HepG2 (cell line): Measurements from ENCODE around the gene TOR1A. TPM values are rescaled to one million over a fixed set of nuclear protein-coding genes. Genes with fewer than 3 reads are reported as not detected.
"Not testable (repeated sequence)": the region's sequence is repeated elsewhere in the genome, so short reads cannot be mapped to it uniquely, and the experiment has no call there.

Experiments used
- ATAC-seq: fragments of 200-7000 bp; cut with Tn5 transposase; 3 replicates; pipeline ENCODE4 v1.9.1; 2020; ENCODE audit warnings: mild to moderate bottlenecking, moderate library complexity
- BruUV-seq: library from RNA; stranded (reverse); fragments of 400-500 nt; replicated peaks from 2 replicates; lab custom pipeline; 2021; lab: Mats Ljungman, UMichigan
- CTCF ChIA-PET: fragments of 300-600 bp; formaldehyde crosslinking; extraction: SDS; loops from one replicate; lab custom pipeline; 2021; ENCODE audit warnings: low total read pairs, inconsistent platforms, low intra/inter-chr PET ratio; lab: Yijun Ruan, JAX
- POLR2A ChIA-PET: fragments of 350-600 bp; sonication (Branson Sonifier 250); formaldehyde crosslinking; loops from one replicate; lab custom pipeline; 2020; ENCODE audit warnings: antibody characterized with exemption, inconsistent platforms; lab: Yijun Ruan, JAX
- DNase-seq: peaks from one replicate; pipeline ENCODE4 v3.0.0-alpha.2; 2015; ENCODE audit warnings: low spot score
- FAIRE-seq: peaks from 3 replicates; lab custom pipeline; 2011; peaks lifted over from hg19 to GRCh38; lab: Jason Lieb, UNC
- H2AFZ ChIP-seq: one replicate; pipeline ENCODE4 v1.6.1; 2011; ENCODE audit warnings: low read length, inconsistent platforms
- H3K27ac ChIP-seq: fragments of 300-600 bp; 3 replicates; pipeline ENCODE4 v1.8.0; 2011; ENCODE audit warnings: mixed run types, mild to moderate bottlenecking, mixed read lengths, low read length, inconsistent platforms; ENCODE audit not compliant: insufficient read depth; ENCODE audit errors: extremely low read length
- H3K27me3 ChIP-seq, 2 experiments: fragments of 200-600 bp in 1 of 2; 2 replicates in 1 of 2; 3 replicates in 1 of 2; pipeline versions ENCODE4 v1.6.0 to v1.8.0; 2011; ENCODE audit warnings: low read length in 2 of 2, mild to moderate bottlenecking in 2 of 2, moderate library complexity in 2 of 2, inconsistent platforms in 1 of 2; ENCODE audit not compliant: insufficient read depth in 2 of 2, control insufficient read depth in 1 of 2
- H3K36me3 ChIP-seq, 2 experiments: fragments of 200-600 bp in 1 of 2; replicated peaks in 1 of 2; 2 replicates in 1 of 2; 3 replicates in 1 of 2; pipeline versions ENCODE4 v1.5.1 to v1.8.0; 2011; ENCODE audit warnings: low read length in 2 of 2, inconsistent platforms in 1 of 2; ENCODE audit not compliant: insufficient read depth in 2 of 2, control insufficient read depth in 1 of 2
- H3K4me1 ChIP-seq: 2 replicates; pipeline ENCODE4 v1.5.1; 2012; ENCODE audit warnings: low read length, inconsistent platforms; ENCODE audit not compliant: insufficient read depth
- H3K4me2 ChIP-seq: 2 replicates; pipeline ENCODE4 v1.6.0; 2011; ENCODE audit warnings: low read depth, low read length, inconsistent platforms
- H3K4me3 ChIP-seq, 3 experiments: fragments of 200-600 bp in 1 of 3; sonication (generic), shearing (Covaris generic) in 1 of 3; replicated peaks in 1 of 3; 2 replicates each; pipeline ENCODE4 v1.5.1; 2011 to 2016; ENCODE audit warnings: low read length in 3 of 3, inconsistent platforms in 2 of 3, low read depth in 2 of 3, mild to moderate bottlenecking in 2 of 3, control low read depth in 1 of 3, mixed read lengths in 1 of 3; ENCODE audit not compliant: insufficient read depth in 1 of 3
- H3K79me2 ChIP-seq: one replicate; pipeline ENCODE4 v1.6.1; 2011; ENCODE audit warnings: low read length, inconsistent platforms; ENCODE audit not compliant: insufficient read depth
- H3K9ac ChIP-seq: 2 replicates; pipeline ENCODE4 v1.6.0; 2011; ENCODE audit warnings: mild to moderate bottlenecking, low read depth, low read length, inconsistent platforms; ENCODE audit not compliant: insufficient read depth
- H3K9me3 ChIP-seq: 2 replicates; pipeline ENCODE4 v1.5.1; 2012; ENCODE audit warnings: mild to moderate bottlenecking, low read length
- H4K20me1 ChIP-seq: 2 replicates; pipeline ENCODE4 v1.6.0; 2011; ENCODE audit warnings: inconsistent platforms, mild to moderate bottlenecking, low read length, moderate library complexity; ENCODE audit not compliant: insufficient read depth
- MYNN ChIP-seq: sonication (generic); formaldehyde crosslinking; IDR thresholded peaks from 2 replicates; pipeline ENCODE4 v1.4.0; 2020; ENCODE audit warnings: mild to moderate bottlenecking, low read depth, missing genetic modification reagents
- ZFP82 ChIP-seq: sonication (generic); formaldehyde crosslinking; IDR thresholded peaks from 2 replicates; pipeline ENCODE4 v1.5.1; 2020; ENCODE audit warnings: mild to moderate bottlenecking, missing genetic modification reagents, borderline replicate concordance
- ZNF224 ChIP-seq: sonication (generic); formaldehyde crosslinking; IDR thresholded peaks from 2 replicates; pipeline ENCODE4 v1.5.0; 2020; ENCODE audit warnings: mild to moderate bottlenecking, missing genetic modification reagents
- ZNF629 ChIP-seq: sonication (generic); formaldehyde crosslinking; conservative IDR thresholded peaks from 2 replicates; pipeline ENCODE4 v1.5.0; 2020; ENCODE audit warnings: missing genetic modification reagents
- ZNF678 ChIP-seq: sonication (generic); formaldehyde crosslinking; IDR thresholded peaks from 2 replicates; pipeline ENCODE4 v1.4.0; 2020; ENCODE audit warnings: mild to moderate bottlenecking, missing genetic modification reagents
- WGBS: methylation state at CpG from one replicate; pipeline ENCODE4 v1.1.6; 2017; ENCODE audit warnings: low lambda C conversion rate; 5-methylcytosine and 5-hydroxymethylcytosine counted together
- in situ Hi-C: cut with HindIII; loops from 2 replicates; pipeline ENCODE4 v1.10.0; 2017; ENCODE audit warnings: low pct_unique_long_range_greater_than_20kb; ENCODE audit not compliant: extremely low pct_ligation_motif_present
- intact Hi-C: fragments of 100-400 bp; cut with micrococcal nuclease; formaldehyde crosslinking; loops from one replicate; pipeline ENCODE4 v1.10.0; 2022; ENCODE audit not compliant: unreplicated experiment
- polyA plus RNA-seq, 8 experiments: library from polyadenylated mRNA; depleted of rRNA in 3 of 8; stranded (reverse) in 7 of 8; unstranded in 1 of 8; fragments of >200 nt; fragmentation: Illumina TruSeq in 4 of 8; extraction: Trizol in 4 of 8; gene quantifications; 2 replicates each; pipeline versions ENCODE4 v1.2.1 to v1.2.3, GENCODE V29; 2011 to 2016; ENCODE audit warnings: low read depth in 4 of 8, missing spikeins in 1 of 8, mixed read lengths in 1 of 8; ENCODE audit not compliant: insufficient read depth in 1 of 8
- total RNA-seq, 5 experiments: library from RNA; depleted of rRNA; stranded (reverse); fragments of >200 nt; fragmentation: Illumina TruSeq; extraction: Trizol; gene quantifications; 2 replicates each; pipeline ENCODE4 v1.2.3, GENCODE V29; 2016; ENCODE audit warnings: low read depth in 1 of 5
- TF ChIP-seq, protein P1 (sequence below): sonication (generic); formaldehyde crosslinking; IDR thresholded peaks from 2 replicates; pipeline ENCODE4 v1.5.0; 2020; ENCODE audit warnings: mild to moderate bottlenecking, missing genetic modification reagents, borderline replicate concordance
- TF ChIP-seq, protein P2 (sequence below): sonication (generic); formaldehyde crosslinking; IDR thresholded peaks from 2 replicates; pipeline ENCODE4 v1.9.0; 2021; ENCODE audit warnings: missing genetic modification reagents, borderline replicate concordance
- TF ChIP-seq, protein P3 (sequence below): sonication (generic); formaldehyde crosslinking; IDR thresholded peaks from 2 replicates; pipeline ENCODE4 v1.4.0; 2020; ENCODE audit warnings: missing genetic modification reagents, low read depth, mild to moderate bottlenecking, borderline replicate concordance

TOR1A gene
- total and polyA plus RNA-seq, 2 of the 13 experiments (the other 11 are each of a cell fraction or from before 2014, with no cell fraction given) = 31.6 to 41.4 TPM

DNA sequence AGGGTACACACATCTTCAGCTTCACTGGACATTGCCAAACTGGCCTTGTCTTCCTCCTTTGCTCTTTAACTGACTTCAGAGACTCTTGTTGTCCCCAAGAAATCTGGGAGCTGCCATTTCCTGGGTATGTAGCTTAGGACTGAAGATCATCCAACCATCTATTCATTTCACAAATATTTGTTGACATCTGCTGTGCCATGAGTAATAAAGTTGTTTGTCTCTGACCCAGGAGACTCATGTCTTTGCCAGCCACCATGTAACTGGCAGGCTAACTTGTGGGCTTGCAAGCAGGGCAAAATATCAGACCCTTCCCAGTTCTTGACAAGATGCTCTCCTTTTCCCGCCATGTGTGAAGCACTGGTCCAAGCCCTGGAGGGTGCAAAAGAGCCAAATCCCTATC is 38.1 kb downstream of the TOR1A start (continued):
- TF ChIP-seq, protein P1, sequence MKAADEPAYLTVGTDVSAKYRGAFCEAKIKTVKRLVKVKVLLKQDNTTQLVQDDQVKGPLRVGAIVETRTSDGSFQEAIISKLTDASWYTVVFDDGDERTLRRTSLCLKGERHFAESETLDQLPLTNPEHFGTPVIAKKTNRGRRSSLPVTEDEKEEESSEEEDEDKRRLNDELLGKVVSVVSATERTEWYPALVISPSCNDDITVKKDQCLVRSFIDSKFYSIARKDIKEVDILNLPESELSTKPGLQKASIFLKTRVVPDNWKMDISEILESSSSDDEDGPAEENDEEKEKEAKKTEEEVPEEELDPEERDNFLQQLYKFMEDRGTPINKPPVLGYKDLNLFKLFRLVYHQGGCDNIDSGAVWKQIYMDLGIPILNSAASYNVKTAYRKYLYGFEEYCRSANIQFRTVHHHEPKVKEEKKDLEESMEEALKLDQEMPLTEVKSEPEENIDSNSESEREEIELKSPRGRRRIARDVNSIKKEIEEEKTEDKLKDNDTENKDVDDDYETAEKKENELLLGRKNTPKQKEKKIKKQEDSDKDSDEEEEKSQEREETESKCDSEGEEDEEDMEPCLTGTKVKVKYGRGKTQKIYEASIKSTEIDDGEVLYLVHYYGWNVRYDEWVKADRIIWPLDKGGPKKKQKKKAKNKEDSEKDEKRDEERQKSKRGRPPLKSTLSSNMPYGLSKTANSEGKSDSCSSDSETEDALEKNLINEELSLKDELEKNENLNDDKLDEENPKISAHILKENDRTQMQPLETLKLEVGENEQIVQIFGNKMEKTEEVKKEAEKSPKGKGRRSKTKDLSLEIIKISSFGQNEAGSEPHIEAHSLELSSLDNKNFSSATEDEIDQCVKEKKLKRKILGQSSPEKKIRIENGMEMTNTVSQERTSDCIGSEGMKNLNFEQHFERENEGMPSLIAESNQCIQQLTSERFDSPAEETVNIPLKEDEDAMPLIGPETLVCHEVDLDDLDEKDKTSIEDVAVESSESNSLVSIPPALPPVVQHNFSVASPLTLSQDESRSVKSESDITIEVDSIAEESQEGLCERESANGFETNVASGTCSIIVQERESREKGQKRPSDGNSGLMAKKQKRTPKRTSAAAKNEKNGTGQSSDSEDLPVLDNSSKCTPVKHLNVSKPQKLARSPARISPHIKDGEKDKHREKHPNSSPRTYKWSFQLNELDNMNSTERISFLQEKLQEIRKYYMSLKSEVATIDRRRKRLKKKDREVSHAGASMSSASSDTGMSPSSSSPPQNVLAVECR = no peak
- TF ChIP-seq, protein P2, sequence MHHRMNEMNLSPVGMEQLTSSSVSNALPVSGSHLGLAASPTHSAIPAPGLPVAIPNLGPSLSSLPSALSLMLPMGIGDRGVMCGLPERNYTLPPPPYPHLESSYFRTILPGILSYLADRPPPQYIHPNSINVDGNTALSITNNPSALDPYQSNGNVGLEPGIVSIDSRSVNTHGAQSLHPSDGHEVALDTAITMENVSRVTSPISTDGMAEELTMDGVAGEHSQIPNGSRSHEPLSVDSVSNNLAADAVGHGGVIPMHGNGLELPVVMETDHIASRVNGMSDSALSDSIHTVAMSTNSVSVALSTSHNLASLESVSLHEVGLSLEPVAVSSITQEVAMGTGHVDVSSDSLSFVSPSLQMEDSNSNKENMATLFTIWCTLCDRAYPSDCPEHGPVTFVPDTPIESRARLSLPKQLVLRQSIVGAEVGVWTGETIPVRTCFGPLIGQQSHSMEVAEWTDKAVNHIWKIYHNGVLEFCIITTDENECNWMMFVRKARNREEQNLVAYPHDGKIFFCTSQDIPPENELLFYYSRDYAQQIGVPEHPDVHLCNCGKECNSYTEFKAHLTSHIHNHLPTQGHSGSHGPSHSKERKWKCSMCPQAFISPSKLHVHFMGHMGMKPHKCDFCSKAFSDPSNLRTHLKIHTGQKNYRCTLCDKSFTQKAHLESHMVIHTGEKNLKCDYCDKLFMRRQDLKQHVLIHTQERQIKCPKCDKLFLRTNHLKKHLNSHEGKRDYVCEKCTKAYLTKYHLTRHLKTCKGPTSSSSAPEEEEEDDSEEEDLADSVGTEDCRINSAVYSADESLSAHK = no peak
- TF ChIP-seq ZNF678 (no peak), MYNN (no peak), ZNF224 (CRISPR knock-in tag) (no peak), ZFP82 (CRISPR knock-in tag) (no peak), ZNF629 (no peak)
- TF ChIP-seq, protein P3, sequence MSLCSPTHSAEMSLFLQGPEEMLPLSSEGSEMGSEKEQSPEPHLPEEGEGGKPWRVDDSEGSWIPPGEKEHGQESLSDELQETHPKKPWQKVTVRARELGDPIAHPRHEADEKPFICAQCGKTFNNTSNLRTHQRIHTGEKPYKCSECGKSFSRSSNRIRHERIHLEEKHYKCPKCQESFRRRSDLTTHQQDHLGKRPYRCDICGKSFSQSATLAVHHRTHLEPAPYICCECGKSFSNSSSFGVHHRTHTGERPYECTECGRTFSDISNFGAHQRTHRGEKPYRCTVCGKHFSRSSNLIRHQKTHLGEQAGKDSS (CRISPR knock-in tag) = no peak

DNA sequence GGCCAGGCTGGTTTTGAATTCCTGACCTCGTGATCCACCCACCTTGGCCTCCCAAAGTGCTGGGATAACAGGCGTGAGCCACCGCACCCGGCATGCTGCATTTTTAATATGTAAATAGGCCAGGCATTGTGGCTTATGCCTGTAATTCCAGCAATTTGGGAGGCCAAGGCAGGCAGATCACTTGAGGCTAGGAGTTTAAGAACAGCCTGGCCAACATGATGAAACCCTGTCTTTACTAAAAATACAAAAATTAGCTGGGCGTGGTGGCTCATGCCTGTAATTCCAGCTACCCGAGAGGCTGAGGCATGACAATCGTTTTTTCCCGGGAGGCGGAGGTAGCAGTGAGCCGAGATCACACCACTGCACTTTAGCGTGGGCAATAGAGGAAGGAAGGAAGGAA is 39.0 kb downstream of the TOR1A start:
- H3K9me3 ChIP-seq, H3K4me1 ChIP-seq, H3K36me3 ChIP-seq, H2AFZ ChIP-seq, H3K27ac ChIP-seq, H3K79me2 ChIP-seq, H4K20me1 ChIP-seq, BruUV-seq, POLR2A ChIA-PET, H3K4me3 ChIP-seq, DNase-seq, ATAC-seq, H3K4me2 ChIP-seq, H3K9ac ChIP-seq, FAIRE-seq: not testable (repeated sequence)
- peaks cover 3 to 24% of the 10 kb centered on the region in 2 experiments; a peak in 2 of 5 replicates for H3K27me3 ChIP-seq
- CTCF ChIA-PET = interaction anchor here (1.8 to 2.5 kb wide), 2 partner anchors 47 to 143 kb away, joined by 15 to 56 read pairs; partner anchors contain the start of gene ASB6
- in situ Hi-C loops = loop anchor here (5.0 to 10.0 kb wide), 2 partner anchors 48 to 140 kb away; partner anchors contain the start of gene ASB6
- 21% methylated on average over 11 of the region's 11 CpGs for WGBS
- intact Hi-C loops = loop anchor here (5.0 kb wide), 1 partner anchor 143 kb away; the partner anchor contains the start of gene ASB6
